ENCODE measurements around the gene TTR. TPM values are rescaled to one million over a fixed set of nuclear protein-coding genes. Genes with fewer than 3 reads are reported as not detected.

TTR gene
- total and polyA plus RNA-seq, 2 of the 4 experiments (the other 2 are of a cell fraction): not detected

- H3K79me1 ChIP-seq (ENCODE audit: low read depth in 1 of 2, low read length in 2 of 2): no peaks in the 10 kb centered on the region
- no peak overlapping the region for H3K14ac ChIP-seq (replicated peaks; ENCODE audit: low read depth, low read length)
- H3K23ac ChIP-seq (ENCODE audit: low read depth, low read length): no peak overlapping the region
- no peak overlapping the region for H3K27ac ChIP-seq (ENCODE audit: insufficient read depth, low read length)
- no peak overlapping the region for H2BK15ac ChIP-seq (ENCODE audit: low read depth, low read length)
- no peak overlapping the region for H4K91ac ChIP-seq (ENCODE audit: insufficient read depth, low read depth, low read length)
- ChIA-PET CTCF (interaction anchor here (1.2 kb wide), 1 partner anchor 13 kb away, joined by 3 read pairs; no protein-coding TSS in a partner anchor), POLR2A (ENCODE audit: unreplicated experiment) (no interaction called here)
- no peak overlapping the region for H2AK9ac ChIP-seq (replicated peaks; ENCODE audit: low read depth, low read length, poor library complexity)
- H3K9me3 ChIP-seq (ENCODE audit: control insufficient read depth, insufficient read depth, low read length): no peaks in the 10 kb centered on the region
- no peak overlapping the region for H3K9ac ChIP-seq (ENCODE audit: low read depth, low read length)
- no peaks in the 10 kb centered on the region for H3K36me3 ChIP-seq (ENCODE audit: control insufficient read depth, insufficient read depth, low read length)
- H4K20me1 ChIP-seq (ENCODE audit: insufficient read depth, low read length): no peaks in the 10 kb centered on the region
- no peak overlapping the region for H2AFZ ChIP-seq (replicated peaks; ENCODE audit: low read length, poor library complexity)
- intact Hi-C loops (cut with micrococcal nuclease) (no loop called here), in situ Hi-C loops (cut with MboI; ENCODE audit: low sequenced_read_pairs) (no loop called here), dilution Hi-C loops (cut with HindIII; ENCODE audit: low sequenced_read_pairs, unreplicated experiment) (no loop called here)
- no peak for TF ChIP-seq SMC3 (IDR thresholded peaks at IDR 0.05; ENCODE audit: low read depth, low read length)
- TF ChIP-seq CTCF (conservative IDR thresholded peaks at IDR 0.05; ENCODE audit: low read depth, low read length): no peak
- no peak for TF ChIP-seq FOS (IDR thresholded peaks at IDR 0.05; ENCODE audit: low read depth, low read length)
- no peak for TF ChIP-seq MAZ (IDR thresholded peaks at IDR 0.05; ENCODE audit: borderline replicate concordance, low read depth, low read length)
- TF ChIP-seq CEBPB (IDR thresholded peaks at IDR 0.05; ENCODE audit: low read depth, low read length): no peak
- TF ChIP-seq NFE2L2 (IDR thresholded peaks at IDR 0.05; ENCODE audit: low read depth, low read length): no peak
- TF ChIP-seq POLR2A (IDR thresholded peaks at IDR 0.05; ENCODE audit: low read depth, low read length): no peak
- no peak for TF ChIP-seq RFX5 (IDR thresholded peaks at IDR 0.05; ENCODE audit: low read depth, low read length)
- TF ChIP-seq RAD21 (IDR thresholded peaks at IDR 0.05; ENCODE audit: low read length): no peak
- no peak for TF ChIP-seq RCOR1 (IDR thresholded peaks at IDR 0.05; ENCODE audit: insufficient replicate concordance, low read length)
- no peak for TF ChIP-seq MXI1 (IDR thresholded peaks at IDR 0.05; ENCODE audit: borderline replicate concordance, low read depth, low read length)
- TF ChIP-seq ELK1 (IDR thresholded peaks at IDR 0.05; ENCODE audit: borderline replicate concordance, low read depth, low read length): no peak
- TF ChIP-seq BHLHE40 (IDR thresholded peaks at IDR 0.05; ENCODE audit: low read depth, low read length): no peak
- no peak for TF ChIP-seq CHD1 (IDR thresholded peaks at IDR 0.05; ENCODE audit: low read depth, low read length)
- no peak for TF ChIP-seq MAFK (IDR thresholded peaks at IDR 0.05; ENCODE audit: low read depth, low read length)
- no peak for TF ChIP-seq USF2 (IDR thresholded peaks at IDR 0.05; ENCODE audit: low read depth, low read length)
- no peak overlapping the region for H2BK20ac ChIP-seq (ENCODE audit: low read depth, low read length)
- H2AK5ac ChIP-seq (ENCODE audit: low read depth, low read length): no peak overlapping the region
- no peak overlapping the region for H3K56ac ChIP-seq (ENCODE audit: extremely low read depth, insufficient read depth, low read length)
- no peaks in the 10 kb centered on the region for H3K9me1 ChIP-seq (ENCODE audit: insufficient read depth, low read length)
- H3K4me2 ChIP-seq (ENCODE audit: low read depth, low read length): no peak overlapping the region
- no peak overlapping the region for H3K4me3 ChIP-seq (ENCODE audit: insufficient read depth, low read depth, low read length)
- ATAC-seq (ENCODE audit: low read depth) (no peak), DNase-seq (no peak)
- no peak overlapping the region for H4K8ac ChIP-seq (ENCODE audit: low read depth in 2 of 2, low read length in 2 of 2)
- H3K4me1 ChIP-seq (ENCODE audit: control insufficient read depth, insufficient read depth, low read length): no peaks in the 10 kb centered on the region
- H3K27me3 ChIP-seq (ENCODE audit: control insufficient read depth, insufficient read depth, low read length): no peaks in the 10 kb centered on the region
- no peak overlapping the region for H2BK120ac ChIP-seq (ENCODE audit: low read depth, low read length)
- H3K18ac ChIP-seq (ENCODE audit: low read depth, low read length): no peak overlapping the region
- H2BK5ac ChIP-seq (ENCODE audit: low read depth, low read length, poor library complexity, severe bottlenecking): no peak overlapping the region
- H4K5ac ChIP-seq (ENCODE audit: low read depth, low read length): no peak overlapping the region
- no CpG with 5 or more reads among the region's 6 CpGs for WGBS, 2 experiments (ENCODE audit: extremely low coverage in 2 of 2, insufficient read length in 1 of 2)
- H3K4ac ChIP-seq (ENCODE audit: low read depth, low read length): no peak overlapping the region
- BruUV-seq (replicated peaks): no TSS peak
These were observed 20.4 kb downstream of the TTR start for GRCh38 chr18:31612124-31612523.
